NCI-H446 treated with DMSO at 0.1 percent for 48 hours (cell line): Measurements from ENCODE around the gene SASH1.

Experiments
- DNase-seq: peaks from one replicate; lab custom pipeline; 2025; lab: John Stamatoyannopoulos, UW

The SASH1 gene

DNA sequence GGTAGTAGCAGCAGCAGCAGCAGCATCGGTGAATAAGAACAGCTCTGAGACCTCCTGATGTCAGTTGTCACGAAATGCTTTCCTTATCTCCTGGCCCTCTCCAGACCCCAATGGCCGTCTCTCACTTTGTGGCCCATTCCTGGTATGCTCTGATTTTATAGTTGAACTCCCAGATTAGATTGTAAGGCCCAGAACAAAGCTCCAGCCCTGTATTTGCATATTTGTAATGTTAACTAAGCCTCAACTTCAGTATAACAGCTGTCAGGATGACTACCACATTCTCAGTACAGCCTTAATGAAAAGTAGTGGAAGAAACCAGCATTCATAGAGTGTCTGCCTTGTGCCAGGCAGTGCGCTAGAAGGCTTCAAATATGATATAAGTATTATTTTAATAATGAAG is 180.9 kb downstream of the SASH1 start:
- no peak for DNase-seq

DNA sequence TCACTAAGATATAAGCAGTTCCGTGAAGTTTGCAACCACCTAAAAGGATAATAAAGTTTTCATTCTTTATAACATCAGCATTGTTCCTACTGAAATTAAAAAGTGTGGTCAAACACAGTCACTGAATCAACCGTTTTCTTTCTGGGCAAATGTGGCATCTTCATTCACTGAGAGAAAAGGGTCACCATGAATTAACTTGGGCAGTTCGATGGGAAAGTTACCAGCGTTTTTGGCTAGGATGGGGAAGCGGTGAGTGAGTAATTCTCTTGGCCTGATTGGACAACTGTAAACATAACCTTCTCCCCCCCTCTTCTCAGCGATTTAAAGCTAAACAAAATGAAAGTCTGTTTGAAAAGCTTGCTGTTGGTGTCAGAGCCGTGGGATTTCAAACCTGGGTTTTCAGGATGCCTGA is 181.8 kb downstream of the SASH1 start:
- no peak for DNase-seq

DNA sequence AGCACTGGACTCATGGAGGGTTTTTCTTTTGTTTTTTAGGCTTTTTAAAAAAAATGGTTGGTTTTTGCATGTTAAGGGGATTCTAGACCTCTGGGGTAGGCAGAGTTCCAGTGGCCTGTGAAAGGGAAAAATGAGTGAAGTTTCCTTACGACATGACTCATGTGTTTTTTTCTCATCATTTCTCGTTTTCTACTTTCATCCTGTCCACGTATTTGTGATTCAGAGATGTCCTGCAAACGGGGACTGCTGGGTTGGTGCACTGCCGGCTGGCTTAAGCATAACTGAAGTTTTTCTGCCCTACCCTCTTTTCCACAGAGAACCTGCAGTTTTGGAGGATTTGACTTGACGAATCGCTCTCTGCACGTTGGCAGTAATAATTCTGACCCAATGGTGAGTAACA is 182.3 kb downstream of the SASH1 start:
- no peak for DNase-seq

DNA sequence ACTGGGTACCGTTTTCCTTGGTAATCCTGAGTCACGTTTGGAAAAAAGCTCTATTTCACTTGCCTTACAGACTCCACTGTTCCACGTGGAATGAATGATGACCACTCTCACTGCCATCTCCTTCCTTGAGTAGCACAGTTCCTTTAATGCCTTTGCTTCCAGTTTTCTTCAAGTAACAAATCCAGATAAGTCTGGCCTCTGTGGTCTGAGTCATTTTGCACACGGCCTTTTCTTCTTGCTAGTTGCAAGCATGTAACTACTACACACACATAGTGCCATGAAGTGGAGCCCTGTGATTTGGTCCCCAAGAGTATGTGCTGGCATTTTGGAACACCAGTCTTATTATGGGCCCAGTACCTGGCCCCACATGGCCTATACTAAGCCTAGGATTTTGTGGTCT is 182.8 kb downstream of the SASH1 start:
- DNase-seq = no peak

DNA sequence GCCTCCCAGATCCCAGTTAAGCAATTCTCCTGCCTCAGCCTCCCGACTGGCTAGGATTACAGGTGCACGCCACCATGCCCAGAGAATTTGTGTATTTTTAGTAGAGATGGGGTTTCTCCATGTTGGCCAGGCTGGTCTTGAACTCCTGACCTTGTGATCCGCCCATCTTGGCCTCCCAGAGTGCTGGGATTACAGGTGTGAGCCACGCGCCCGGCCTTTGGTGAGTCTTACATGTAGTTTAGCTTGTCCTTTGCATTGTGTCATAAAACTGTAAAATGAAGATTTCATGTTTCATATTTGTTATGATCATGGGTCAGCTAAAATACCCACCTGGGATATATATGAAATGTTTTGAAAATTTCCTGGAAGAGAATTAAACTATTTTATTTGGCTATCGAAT is 183.5 kb downstream of the SASH1 start:
- DNase-seq = no peak

DNA sequence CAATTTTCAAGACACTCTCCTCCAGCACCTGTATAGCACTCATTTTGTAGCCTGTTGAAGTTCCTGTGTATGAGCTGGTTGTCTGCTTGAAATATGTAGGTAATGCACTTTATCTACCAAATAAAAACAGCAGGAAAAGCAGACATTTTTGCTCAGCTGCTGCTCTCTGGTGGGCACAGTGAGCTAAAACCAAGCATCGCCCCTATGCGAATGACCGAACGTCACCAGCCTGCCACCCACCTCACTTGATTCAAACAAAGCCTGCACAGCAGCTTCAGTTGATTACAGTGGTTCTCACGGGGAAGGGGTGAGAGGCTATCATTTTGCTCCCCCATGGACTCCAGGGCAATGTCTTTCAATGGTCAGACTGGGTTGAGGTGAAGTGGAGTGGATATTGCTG is 185.7 kb downstream of the SASH1 start:
- DNase-seq = no peak

DNA sequence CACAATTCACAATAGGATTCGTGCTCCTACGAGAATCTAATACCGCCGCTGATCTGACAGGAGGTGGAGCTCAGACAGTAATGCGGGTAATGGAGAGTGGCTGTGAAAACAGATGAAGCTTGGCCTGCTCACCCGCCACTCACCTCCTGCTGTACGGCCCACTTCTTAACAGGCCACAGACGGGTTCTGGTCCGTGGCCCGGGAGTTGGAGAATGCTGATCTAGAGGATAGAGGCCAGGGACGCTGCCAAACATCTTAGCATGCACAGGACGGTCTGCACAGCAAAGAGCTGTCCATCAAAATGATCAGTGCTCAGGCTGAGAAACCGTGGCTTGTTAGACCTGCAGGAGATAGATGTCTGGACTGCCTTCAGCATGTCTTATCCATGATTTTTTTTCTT is 186.4 kb downstream of the SASH1 start:
- DNase-seq = no peak

DNA sequence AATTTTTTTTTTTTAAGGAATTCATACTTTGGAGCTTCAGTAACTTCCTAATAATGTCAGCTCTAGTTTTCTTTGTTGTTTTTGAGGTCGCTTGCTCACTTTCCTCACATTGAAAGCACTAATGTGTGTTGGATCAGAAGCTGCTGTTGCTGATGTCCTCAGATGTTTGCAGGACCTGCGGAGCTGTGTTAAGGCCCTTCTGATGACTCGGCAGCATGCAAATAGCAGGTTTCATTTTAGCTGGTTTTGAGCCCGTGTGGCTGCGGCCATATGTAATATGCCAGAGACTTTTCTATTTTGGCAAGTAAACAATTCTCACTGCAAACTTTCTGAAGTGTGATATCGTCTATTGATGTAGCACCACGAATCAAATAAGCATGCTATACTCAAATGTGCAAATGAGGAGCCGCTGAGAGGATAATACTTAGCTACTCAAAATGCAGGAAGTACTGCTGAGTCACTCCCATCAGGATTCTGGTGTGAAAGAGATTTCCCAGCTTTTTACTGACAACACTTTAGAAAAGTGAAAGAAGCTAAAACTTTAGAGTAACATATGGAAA is 187.8 kb downstream of the SASH1 start:
- DNase-seq = no peak

DNA sequence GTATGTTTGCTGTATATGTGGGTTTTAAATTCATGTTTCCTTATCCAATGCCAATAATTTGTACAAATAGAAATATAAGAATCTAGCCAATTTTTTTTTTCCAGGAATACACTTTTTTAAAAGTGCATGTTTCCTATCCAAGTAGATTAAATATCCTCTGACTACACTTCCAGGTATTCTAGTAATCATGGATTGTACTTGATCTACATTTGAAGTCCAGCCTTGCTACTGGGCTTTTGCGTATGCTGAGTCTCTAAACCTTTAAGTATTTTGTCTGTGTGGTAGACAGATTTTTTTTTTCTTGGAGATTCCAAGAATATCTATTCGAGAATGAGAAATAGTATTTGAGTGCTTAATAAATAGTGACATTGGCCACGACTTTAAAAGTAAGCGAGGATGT is 188.3 kb downstream of the SASH1 start:
- no peak for DNase-seq

DNA sequence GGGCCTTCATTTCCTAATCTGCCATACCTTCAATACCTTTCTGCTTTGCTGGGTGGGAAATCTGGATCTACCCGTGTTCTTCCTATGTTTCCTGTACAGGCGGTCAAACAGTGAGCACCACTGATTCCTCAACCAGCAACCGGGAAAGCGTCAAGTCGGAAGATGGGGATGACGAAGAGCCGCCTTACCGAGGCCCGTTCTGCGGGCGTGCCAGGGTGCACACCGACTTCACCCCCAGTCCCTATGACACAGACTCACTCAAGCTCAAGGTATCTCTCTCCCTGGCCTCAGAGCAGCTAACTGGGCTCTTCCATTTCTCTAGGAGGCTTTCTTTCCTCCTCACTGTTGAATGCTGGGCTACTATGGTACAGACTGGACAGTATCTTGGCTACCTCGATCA is 190.1 kb downstream of the SASH1 start:
- DNase-seq = no peak

DNA sequence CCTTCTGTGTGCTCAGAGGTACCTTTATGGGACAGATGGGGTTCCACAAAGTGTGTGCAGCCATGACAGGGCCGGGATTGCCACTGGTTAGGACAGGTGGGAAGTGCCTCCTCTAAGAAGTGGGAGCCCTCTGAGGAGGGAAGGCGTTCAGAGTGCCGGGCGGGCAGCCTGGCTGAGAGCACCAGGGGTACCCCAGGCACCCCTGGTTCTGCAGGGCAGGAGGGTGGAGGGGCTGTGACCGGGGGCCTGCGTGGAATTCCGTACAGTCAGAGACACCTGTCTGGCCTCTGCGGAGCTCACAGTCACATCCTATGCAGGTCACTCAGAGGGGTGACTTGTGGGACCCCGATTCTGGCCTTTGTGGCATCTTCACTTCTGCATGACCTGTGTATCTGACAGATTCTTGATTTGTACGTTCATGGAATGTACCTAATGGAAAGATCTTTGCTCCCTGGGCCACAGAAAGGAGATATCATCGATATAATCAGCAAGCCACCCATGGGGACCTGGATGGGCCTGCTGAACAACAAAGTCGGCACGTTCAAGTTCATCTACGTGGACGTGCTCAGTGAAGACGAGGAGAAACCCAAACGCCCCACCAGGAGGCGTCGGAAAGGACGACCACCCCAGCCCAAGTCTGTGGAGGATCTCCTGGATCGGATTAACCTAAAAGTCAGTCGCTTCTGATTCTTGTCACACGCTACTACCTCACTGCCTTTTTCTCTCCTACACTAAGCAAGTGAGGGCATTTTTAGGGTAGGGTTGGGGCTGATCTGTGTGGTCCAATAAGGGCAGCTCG is 190.9 kb downstream of the SASH1 start:
- DNase-seq = no peak

DNA sequence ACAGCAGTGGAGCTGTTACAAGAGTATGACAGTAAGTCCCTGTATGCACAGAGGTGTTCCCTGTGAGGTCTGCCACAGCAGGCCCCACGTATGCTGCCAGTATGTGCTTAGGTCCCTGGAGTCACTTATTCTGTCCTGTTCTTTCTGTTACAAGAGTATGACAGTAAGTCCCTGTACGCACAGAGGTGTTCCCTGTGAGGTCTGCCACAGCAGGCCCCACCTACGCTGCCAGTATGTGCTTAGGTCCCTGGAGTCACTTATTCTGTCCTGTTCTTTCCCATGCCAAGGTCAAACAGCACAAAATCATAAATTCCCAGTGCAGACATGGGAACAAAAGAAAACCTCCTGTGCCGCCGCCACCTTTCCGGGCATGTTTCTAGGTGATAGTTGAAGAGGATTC is 192.2 kb downstream of the SASH1 start:
- no peak for DNase-seq

DNA sequence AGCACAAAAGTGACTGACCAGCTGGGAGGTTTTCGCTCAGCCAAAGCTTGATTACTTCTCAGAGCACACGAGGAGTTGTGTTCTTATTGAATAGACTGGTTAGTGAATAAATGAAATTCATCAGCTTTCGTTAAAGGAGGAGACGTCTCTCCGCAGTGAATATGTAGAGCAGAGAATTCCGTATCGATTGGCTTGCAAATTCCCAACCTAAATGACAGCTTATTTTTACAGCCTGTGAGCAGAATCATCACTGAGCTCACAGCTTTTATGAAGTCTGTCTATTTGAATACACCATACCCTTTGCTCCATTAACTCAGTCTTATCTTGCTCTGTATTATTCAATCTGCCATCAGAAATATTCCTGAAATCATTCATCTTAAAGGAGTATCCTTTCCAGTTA is 192.7 kb downstream of the SASH1 start:
- no peak for DNase-seq

DNA sequence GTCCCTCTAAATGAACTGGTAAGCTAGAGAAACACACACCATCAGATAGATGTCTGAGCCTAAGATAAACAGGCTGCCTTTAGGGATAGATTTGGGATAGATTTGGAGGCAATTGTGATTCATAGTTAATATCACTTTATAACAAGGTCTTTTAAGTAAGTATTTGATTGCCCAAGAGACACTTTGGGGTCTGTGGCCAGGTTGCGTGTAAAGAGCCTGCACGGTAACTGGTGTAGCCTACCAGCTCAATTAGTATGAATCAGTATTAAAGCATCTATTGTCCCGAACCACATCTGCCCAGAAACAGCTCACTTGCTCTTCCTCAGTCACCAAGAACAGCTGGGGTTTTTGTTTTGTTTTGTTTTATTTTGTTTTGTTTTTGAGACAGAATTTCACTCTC is 193.3 kb downstream of the SASH1 start:
- no peak for DNase-seq

DNA sequence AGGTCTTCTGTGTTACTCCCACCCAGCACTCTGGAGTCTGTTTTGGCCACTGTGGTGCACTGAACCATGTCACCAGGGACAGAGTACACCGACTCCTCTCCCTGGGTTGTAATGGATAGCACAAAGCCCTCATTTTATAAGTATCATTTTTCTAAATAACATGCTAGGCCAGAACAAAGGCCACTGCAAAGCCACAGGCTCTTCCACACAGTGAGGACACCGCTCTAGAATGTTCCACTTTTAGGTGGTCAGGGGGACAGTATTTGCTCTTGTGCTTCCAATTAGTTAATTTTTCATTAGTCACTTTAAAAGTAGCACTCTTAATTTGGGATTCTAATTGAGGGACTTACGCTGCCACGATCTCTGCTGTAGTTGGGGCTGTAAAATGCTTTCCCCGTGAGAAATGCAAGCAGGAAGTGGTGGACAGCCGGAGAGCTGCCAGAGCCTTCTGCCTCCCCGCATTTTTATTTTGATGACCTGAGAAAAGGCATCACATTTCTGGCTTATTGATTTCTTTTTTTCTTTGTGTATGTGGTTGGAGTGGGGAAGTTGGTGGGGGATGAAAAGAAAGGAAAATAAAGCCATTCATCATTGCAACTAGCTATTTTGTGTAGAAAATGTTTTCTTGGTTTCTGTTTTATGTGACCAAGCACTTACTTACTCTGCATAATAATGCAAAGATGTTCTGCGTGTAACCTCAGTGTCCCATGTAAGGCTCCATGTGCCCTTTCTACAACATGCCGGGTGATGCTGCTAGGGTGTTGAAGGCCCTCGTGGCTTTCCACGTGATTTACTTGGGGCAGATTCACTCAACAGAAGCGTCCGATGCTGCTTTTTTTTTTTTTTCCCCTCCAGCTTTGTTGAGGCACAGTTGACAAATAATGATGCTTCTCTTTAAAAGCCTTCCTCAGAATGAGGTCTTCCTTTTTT is 195.9 kb downstream of the SASH1 start:
- no peak for DNase-seq

DNA sequence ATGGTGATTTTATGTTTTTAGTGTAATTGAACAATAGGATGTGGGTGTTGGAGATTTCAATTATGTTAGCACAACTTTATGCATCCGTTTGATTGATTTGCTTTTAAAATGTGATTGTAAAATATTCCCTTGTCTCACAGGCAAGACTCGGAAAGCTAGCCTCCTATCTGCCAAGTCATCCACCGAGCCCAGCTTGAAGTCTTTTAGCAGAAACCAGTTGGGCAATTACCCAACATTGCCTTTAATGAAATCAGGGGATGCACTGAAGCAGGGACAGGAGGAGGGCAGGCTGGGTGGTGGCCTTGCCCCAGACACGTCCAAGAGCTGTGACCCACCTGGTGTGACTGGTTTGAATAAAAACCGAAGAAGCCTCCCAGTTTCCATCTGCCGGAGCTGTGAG is 200.9 kb downstream of the SASH1 start:
- DNase-seq = no peak

DNA sequence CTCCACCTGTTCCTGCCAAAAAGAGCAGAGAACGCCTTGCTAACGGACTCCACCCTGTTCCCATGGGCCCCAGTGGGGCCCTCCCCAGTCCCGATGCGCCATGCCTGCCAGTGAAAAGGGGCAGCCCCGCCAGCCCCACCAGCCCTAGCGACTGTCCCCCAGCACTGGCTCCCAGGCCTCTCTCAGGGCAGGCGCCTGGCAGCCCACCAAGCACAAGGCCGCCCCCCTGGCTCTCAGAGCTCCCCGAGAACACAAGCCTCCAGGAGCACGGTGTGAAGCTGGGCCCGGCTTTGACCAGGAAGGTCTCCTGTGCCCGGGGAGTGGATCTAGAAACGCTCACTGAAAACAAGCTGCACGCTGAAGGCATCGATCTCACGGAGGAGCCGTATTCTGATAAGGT is 201.8 kb downstream of the SASH1 start:
- DNase-seq = no peak

DNA sequence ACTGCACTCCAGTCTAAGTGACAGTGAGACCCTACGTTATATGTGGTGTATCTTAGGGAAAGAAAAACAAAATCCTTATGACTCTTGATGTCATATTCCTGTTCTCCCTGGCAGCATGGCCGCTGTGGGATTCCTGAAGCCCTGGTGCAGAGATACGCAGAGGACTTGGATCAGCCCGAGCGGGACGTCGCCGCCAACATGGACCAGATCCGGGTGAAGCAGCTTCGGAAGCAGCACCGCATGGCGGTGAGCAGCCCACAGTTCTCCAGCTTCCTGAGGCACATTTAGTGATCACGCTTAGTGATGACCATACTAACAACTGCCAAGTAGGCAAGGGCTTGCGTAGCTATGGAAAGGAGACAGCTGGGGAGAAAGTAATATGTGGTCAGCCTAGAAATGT is 203.3 kb downstream of the SASH1 start:
- no peak for DNase-seq

DNA sequence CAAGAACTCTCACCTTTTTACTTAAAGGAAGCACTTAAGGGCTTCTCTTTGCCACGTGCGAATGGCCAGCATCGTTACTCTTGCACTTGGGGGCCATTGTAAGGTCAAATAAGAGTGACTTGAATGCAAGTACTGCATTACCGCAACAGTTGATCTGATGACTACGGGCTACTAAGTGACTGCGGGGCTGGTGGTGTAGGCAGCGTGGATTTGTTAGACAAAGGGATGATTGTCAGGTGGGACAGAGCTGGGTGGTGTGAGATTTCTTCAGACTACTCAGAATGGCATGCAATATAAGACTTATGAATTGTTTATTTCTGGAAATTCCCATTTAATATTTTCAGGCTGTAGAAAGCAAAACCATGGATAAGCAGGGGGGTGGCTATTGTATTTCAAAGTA is 204.5 kb downstream of the SASH1 start:
- no peak for DNase-seq

DNA sequence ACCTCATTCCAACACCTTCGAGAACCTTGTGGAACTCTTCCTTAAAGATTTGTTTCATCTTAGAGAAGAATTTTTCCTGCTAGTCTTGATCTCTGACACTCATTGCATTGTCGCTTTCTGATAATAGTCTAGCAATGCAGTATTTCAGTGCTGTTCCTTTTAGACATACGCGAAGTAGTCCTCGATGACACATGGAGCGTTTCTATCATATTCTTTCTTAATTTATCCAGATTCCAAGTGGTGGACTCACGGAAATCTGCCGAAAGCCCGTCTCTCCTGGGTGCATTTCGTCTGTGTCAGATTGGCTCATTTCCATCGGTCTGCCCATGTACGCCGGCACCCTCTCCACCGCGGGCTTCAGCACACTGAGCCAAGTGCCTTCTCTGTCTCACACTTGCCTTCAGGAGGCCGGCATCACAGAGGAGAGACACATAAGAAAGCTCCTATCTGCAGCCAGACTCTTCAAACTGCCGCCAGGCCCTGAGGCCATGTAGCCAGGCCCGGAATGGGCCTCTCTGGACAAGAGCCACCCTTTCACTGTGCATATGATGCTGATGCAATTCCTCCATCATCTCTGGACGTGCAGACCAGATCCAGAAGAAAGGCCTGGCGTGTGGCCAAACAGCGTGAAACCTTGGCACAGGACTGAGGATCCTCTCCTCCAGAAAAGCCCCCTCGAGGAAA is 205.6 kb downstream of the SASH1 start:
- DNase-seq = peak; percentile 41

DNA sequence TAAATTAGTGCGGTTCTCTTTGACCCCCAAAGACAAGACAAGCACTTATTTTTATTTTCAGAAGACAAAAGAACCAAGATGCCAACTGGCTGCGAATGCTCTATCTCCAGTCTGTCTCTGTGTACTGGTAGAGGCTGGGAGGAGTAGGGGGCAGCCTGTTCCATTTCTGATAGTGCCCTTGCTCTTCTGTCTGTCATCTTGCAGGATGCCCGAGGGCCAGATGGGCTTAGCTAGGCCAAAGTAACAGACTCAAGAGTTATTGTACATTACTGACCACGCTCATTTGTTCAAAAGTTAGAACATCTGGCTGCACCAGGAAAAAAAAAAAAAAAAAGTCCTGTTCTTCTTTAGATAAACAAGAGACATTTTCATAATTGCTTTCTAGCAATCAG is 206.1 kb downstream of the SASH1 start:
- DNase-seq = no peak

DNA sequence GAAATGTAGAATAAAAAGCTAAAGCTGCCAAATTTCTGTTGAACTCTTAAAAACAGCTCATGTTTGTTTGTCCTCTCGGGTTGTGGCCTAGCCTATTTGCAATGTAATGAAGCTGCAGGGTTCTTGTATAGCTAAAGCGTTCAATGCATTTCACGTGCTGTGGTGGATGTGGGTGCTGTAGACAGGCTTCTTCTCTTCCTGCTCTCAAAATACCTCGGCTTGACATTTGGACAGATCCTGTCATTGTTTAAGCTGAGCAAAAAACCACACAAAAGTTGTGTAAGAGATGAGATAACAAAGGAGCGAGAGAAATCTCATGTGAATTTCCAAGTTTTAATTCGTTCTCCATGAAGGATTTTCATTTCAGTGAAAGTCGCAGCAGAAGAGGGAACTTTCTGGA is 207.9 kb downstream of the SASH1 start:
- no peak for DNase-seq

DNA sequence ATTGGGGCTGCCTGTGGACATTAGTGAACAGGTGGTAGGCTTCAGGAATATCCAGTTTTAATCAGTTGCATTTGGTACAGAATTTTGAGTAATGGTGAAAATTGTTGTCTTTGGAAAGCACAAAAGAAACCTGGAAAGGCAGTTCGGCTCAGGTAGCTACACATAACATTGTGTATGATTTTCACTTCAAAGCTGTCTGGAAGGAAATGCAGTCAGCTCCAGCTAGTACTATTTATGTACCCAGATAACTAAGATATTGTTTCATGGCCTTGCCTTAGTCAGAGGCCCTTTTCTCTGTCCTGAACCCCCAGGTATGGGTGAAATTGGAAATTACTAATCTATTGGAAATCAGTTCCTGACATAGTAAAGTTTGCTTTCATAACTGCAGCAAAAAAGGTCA is 208.6 kb downstream of the SASH1 start:
- no peak for DNase-seq
